EL (cell line): ENCODE results near the gene TLX1.
"Not testable (repeated sequence)": the region's sequence is repeated elsewhere in the genome, so short reads cannot be mapped to it uniquely, and the experiment has no call there.

Source experiments
- DNase-seq: peaks from one replicate; pipeline ENCODE4 v3.0.0-alpha.2; 2016

TLX1 gene

GRCh38 chr10:101154506-101154905 is 23.4 kb downstream of the TLX1 start:
- not testable (repeated sequence) for DNase-seq

- DNase-seq: no peak
Measured at GRCh38 chr10:101155896-101156295, 24.8 kb downstream of the TLX1 start.

GRCh38 chr10:101157756-101158458 is 26.8 kb downstream of the TLX1 start:
- no peak for DNase-seq

GRCh38 chr10:101158459-101159058 is 27.5 kb downstream of the TLX1 start:
- DNase-seq: no peak

- peak; percentile 76 for DNase-seq
Measured at GRCh38 chr10:101161494-101162299, 30.6 kb downstream of the TLX1 start.

- DNase-seq: no peak
Measured at GRCh38 chr10:101162677-101163076, 31.6 kb downstream of the TLX1 start.

- no peak for DNase-seq
Measured at GRCh38 chr10:101164020-101164419, 32.9 kb downstream of the TLX1 start.

GRCh38 chr10:101165736-101166135 is 34.6 kb downstream of the TLX1 start:
- DNase-seq: no peak

- DNase-seq: no peak
Measured at GRCh38 chr10:101166430-101166829, 35.3 kb downstream of the TLX1 start.

GRCh38 chr10:101172741-101173140 is 41.6 kb downstream of the TLX1 start:
- no peak for DNase-seq

- no peak for DNase-seq
Measured at GRCh38 chr10:101174319-101174718, 43.2 kb downstream of the TLX1 start.

GRCh38 chr10:101176577-101176976 is 45.5 kb downstream of the TLX1 start:
- no peak for DNase-seq

GRCh38 chr10:101182936-101183335 is 51.8 kb downstream of the TLX1 start:
- DNase-seq: no peak

GRCh38 chr10:101183458-101184183 is 52.5 kb downstream of the TLX1 start:
- DNase-seq: no peak
